Articular chondrocyte of knee joint (primary cell): ENCODE data around the gene TRIM73. TPM values are rescaled to one million over a fixed set of nuclear protein-coding genes. Genes with fewer than 3 reads are reported as not detected.

Experiments used
- small RNA-seq: library from RNA; depleted of rRNA; stranded (forward); fragments of <200 nt; gene quantifications from one replicate; pipeline ENCODE3, GENCODE V24; 2012
- total RNA-seq: library from RNA; depleted of rRNA; stranded (reverse); fragments of >200 nt; gene quantifications from 2 replicates; pipeline ENCODE4 v1.2.3, GENCODE V29; 2012

TRIM73 gene
- 0.91 and 1.7 TPM in 2 replicates for total RNA-seq

DNA sequence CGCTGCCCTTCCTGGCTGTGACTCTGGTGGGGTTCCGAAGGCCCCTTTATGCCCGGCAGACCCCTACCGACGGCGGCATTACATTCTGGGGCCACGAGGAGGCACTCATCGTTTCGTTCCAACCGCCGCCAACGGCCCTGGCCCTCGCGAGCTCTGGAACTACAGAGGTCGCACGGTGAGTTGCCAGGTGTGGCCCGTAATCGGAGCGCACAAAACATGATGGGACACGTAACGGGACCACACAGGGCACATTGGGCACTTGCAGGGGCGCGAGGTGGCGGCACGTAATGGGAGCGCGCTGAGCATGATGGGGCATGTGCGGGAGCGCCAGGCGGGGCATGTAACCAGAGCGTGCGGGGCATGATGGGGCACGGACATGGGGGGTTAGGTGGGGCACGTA, at the start of gene TRIM73:
Gene TRIM73, plus strand, starts transcription at position 301 of the 400 bp plus-strand sequence. CDS start 3,305 bp downstream, outside the sequence.

Small RNAs within 50 kb of the gene (small RNA-seq; reads per million reads assigned to genes)
- not detected for gene RF00019

Other genes starting within 250 kb of the TRIM73 start
- 12.2 and 14.4 TPM in 2 replicates for gene POM121C, start 90.7 kb downstream of the TRIM73 start, total RNA-seq
- 0.11 and 0.13 TPM in 2 replicates for gene SPDYE5, start 96.7 kb downstream of the TRIM73 start, total RNA-seq